T-helper 22 cell (primary cell): ENCODE results near the gene TAMM41.
"Not testable (repeated sequence)": the region's sequence is repeated elsewhere in the genome, so short reads cannot be mapped to it uniquely, and the experiment has no call there.

Source experiments
- DNase-seq: peaks from one replicate; pipeline ENCODE4 v3.0.0-alpha.2; 2020; ENCODE audit warnings: low read depth

The TAMM41 gene

DNA sequence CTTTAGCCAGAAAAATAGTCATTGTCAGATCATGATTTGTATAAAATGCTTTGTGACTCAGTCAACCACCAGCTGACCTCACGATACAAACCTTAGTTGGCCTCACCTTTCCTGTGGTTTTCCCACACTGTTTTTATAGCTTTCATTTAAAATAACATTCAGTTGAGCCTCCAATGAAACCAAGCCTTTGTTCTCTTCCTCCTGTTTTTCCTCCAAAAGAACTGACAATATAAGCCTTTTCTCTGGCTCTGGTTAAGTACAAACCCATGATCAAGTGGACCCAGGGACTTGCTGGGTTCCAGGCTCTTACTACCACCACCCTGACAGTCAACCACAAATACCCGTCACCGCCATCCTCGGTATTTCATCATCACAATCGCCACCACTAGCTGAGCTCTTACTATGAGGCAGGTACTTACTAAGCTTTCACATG is 81.7 kb downstream of the TAMM41 start:
- DNase-seq: no peak

DNA sequence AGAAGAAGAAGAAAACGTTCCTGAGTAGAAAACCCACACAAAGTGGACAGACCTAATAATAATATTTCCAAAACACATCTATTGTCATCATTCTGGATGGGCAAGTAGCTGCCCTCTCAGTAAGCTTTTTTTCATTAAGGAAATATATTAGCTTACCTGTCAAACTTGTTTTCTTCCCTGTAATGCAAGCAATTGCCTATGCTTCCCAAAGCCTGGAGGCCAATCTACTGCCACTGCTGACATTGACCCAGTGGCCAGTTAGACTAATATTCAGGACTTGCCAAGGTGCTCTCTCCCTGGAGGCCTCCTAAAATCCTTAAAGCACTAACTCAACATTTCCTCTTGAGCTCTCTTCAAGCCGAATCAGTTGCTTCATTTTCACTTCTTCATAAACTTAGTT is 86.7 kb downstream of the TAMM41 start:
- DNase-seq: no peak

DNA sequence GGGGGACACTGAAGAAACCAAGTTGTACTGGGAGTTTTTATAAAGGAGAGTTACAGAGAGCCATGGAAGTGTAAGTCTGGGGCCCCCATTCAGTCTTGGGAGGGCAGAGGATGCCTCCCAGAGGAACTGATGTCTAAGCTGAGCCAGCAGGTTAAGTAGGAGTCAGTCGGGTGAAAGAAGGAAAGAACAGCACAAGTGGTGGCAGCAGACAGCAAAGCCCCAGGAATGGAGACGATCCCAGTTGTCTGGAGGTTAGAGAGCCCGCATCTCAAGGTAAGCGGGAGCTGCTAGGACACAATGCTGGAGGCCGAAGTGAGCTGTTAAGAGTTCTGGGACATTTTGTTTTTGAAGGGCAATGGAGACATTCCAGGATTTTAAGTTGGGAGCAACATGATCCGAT is 88.8 kb downstream of the TAMM41 start:
- DNase-seq: no peak

DNA sequence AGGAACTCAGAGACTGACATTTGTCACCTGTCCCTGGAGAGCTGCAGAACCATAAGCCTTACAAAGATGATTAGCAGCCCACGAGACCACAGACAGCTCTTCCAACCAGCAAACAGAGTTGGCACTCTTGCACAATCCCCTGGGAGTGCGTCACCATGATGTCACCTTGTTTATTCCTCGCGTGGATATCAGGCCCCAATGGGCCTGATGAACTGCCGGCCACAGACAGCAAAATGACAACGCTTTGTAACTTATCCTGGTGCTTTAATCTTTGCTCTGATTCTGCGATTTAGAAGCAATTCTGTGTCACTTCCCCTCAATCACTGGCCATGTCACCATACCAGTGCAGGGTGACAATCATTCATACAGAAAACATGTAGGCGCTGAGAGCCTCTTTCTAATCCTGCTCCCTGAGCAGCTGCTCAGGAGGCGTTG is 89.2 kb downstream of the TAMM41 start:
- DNase-seq: no peak

DNA sequence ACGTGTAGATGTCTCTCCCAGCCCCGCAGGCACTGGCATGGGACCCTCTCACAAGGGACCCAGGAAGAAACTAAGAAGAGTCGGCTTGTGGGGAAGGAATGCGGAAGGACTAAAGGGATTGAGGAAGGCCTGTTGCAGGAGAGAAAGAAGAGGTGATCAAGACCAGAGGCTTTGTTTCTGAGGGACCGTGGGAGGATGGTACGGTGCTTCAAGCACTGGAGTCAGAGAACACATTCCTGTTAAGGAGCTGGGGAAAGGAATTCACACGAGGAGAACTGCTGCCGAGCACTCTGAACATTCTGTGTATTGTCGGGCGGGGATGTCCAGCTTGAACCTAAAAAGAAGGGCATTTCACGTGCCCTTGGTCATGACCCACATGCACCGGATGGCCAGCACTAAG is 91.4 kb downstream of the TAMM41 start:
- no peak for DNase-seq

DNA sequence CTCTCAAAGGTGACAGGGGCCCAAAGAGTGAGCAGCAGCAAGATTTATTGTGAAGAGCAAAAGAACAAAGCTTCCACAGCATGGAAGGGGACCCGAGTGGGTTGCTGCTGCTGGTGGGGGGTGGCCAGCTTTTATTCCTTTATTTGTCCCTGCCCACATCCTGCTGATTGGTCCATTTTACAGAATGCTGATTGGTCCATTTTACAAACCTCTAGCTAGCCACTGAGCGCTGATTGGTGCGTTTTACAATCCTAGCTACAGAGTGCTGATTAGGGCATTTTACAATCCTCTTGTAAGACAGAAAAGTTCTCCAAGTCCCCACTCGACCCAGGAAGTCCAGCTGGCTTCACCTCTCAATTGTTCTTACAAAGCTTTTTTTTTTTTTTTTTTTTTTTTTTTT is 94.4 kb downstream of the TAMM41 start:
- DNase-seq: not testable (repeated sequence)

DNA sequence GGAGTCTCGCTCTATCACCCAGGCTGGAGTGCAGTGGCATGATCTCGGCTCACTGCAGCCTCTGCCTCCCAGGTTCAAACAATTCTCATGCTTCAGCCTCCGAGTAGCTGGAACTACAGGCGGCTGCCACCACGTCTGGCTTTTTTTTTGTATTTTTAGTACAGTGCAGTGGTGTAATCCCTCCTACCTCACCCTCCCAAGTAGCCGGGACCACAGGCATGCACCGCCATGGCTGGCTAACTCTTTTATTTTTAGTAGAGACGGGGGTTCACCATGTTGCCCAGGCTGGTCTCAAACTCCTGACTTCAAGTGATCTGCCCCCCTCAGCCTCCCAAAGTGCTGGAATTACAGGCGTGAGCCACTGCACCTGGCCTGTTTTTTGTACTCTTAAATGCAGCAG is 98.4 kb downstream of the TAMM41 start:
- DNase-seq: not testable (repeated sequence)
